ENCODE data around the gene CHIC2. TPM values are rescaled to one million over a fixed set of nuclear protein-coding genes. Genes with fewer than 3 reads are reported as not detected.
A peak's percentile ranks its signal among the peaks of the same experiment; 100 is the strongest.

Gene CHIC2
- total RNA-seq, 1 donor from 2014 or later: 12.8 TPM

DNA sequence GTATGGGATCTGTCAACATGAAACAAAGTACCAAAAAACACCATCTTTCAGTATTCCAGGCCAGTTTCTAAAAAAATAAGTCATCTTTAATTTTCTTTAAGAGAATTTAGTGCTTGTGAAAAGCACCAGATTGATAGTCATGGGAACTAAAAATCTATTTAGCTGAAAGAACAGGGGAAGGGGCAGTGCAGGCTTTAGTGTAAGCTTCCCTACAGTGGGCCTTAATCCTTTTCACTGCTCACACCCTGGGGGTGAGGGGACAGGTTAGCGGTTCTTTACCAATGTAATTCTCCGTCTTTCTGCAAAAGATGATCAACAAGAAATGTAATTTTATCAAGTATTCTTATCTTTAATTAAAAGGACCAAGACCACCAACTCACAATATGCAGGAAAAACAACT is 47.1 kb downstream of the CHIC2 start:
- peaks cover 1% of the 10 kb centered on the region for H3K36me3 Mint-ChIP-seq
- DNase-seq (ENCODE audit: low spot score): peak; percentile 62
- TF ChIP-seq EZH2phosphoT487 (IDR thresholded peaks at IDR 0.05): no peak
- no peak for TF ChIP-seq CTCF (IDR thresholded peaks at IDR 0.05)
- no peak for TF ChIP-seq EZH2 (IDR thresholded peaks at IDR 0.05)
- Histone ChIP-seq H2AFZ (replicated peaks) (no peak overlapping the region), H3K79me2 (ENCODE audit: low read depth) (peaks cover 9% of the 10 kb centered on the region), H3K36me3 (no peaks in the 10 kb centered on the region), H3K9ac (no peak overlapping the region), H3K27me3 (no peaks in the 10 kb centered on the region), H3K4me1 (peaks cover 38% of the 10 kb centered on the region), H3K4me3 (peak overlapping the region; percentile 31), H3F3A (ENCODE audit: low read depth) (peaks cover 23% of the 10 kb centered on the region), H3K4me2 (peak overlapping the region; percentile 78), H3K9me3 (ENCODE audit: low read depth) (no peaks in the 10 kb centered on the region), H3K27ac (peak overlapping the region; percentile 11), H4K20me1 (ENCODE audit: low read depth) (peaks cover 32% of the 10 kb centered on the region)
- peak overlapping the region; percentile 92 for H3K27ac Mint-ChIP-seq
- H3K27me3 Mint-ChIP-seq (ENCODE audit: insufficient read depth, low read depth): no peaks in the 10 kb centered on the region
- H3K9me3 Mint-ChIP-seq: no peaks in the 10 kb centered on the region
- peak overlapping the region; percentile 55 for H3K4me3 Mint-ChIP-seq
- H3K4me1 Mint-ChIP-seq: peaks cover 52% of the 10 kb centered on the region

- H3K27me3 ChIP-seq: no peaks in the 10 kb centered on the region
- Mint-ChIP-seq H3K27me3 (ENCODE audit: insufficient read depth, low read depth) (no peaks in the 10 kb centered on the region), H3K27ac (peak overlapping the region; percentile 28), H3K4me1 (peaks cover 54% of the 10 kb centered on the region), H3K9me3 (no peaks in the 10 kb centered on the region), H3K4me3 (peak overlapping the region; percentile 0), H3K36me3 (peaks cover 1% of the 10 kb centered on the region)
- peaks cover 32% of the 10 kb centered on the region for H4K20me1 ChIP-seq (ENCODE audit: low read depth)
- no peaks in the 10 kb centered on the region for H3K9me3 ChIP-seq (ENCODE audit: low read depth)
- peaks cover 38% of the 10 kb centered on the region for H3K4me1 ChIP-seq
- no peak for DNase-seq (ENCODE audit: low spot score)
- TF ChIP-seq EZH2phosphoT487 (IDR thresholded peaks at IDR 0.05) (no peak), CTCF (IDR thresholded peaks at IDR 0.05) (no peak), EZH2 (IDR thresholded peaks at IDR 0.05) (no peak)
- no peak overlapping the region for H3K9ac ChIP-seq
- H2AFZ ChIP-seq (replicated peaks): no peak overlapping the region
- peak overlapping the region; percentile 78 for H3K4me2 ChIP-seq
- no peaks in the 10 kb centered on the region for H3K36me3 ChIP-seq
- peaks cover 9% of the 10 kb centered on the region for H3K79me2 ChIP-seq (ENCODE audit: low read depth)
- no peak overlapping the region for H3K4me3 ChIP-seq
- H3K27ac ChIP-seq: no peak overlapping the region
- H3F3A ChIP-seq (ENCODE audit: low read depth): peaks cover 23% of the 10 kb centered on the region
Measured at GRCh38 chr4:54016504-54016903, 47.9 kb downstream of the CHIC2 start.

DNA sequence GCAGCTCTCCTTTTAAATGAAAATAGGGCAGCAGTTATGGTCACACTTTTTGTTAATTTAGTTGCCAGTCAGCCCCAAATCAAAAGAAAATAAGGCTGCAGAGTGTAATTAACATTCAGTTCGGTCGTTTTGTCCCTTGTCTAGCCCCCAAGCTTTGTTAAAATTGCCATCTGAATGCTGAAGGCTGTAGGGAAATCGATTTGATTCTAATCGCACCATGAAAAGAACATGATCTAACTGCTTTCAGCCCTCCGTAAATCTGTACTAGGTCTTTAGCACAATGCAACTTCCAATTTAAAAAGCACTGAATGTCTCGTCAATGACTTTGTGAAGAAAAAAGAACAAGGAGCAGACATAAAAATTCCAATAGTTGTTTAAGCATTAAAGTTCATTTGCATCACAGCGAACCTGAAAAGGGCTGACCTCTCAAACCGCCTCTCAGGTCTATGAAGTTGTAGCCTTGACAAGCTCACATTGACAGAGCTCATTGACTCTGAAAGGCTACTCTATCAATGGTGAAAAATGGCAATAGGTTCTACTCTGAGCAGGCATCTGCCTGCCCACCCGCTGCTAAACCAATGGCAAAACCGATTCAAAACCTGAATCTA is 48.9 kb downstream of the CHIC2 start:
- H3F3A ChIP-seq (ENCODE audit: low read depth): peaks cover 23% of the 10 kb centered on the region
- Mint-ChIP-seq H3K4me3 (peak overlapping the region; percentile 71), H3K9me3 (no peaks in the 10 kb centered on the region), H3K4me1 (peaks cover 59% of the 10 kb centered on the region), H3K27ac (peak overlapping the region; percentile 57), H3K36me3 (peaks cover 1% of the 10 kb centered on the region), H3K27me3 (ENCODE audit: insufficient read depth, low read depth) (no peaks in the 10 kb centered on the region)
- no peaks in the 10 kb centered on the region for H3K36me3 ChIP-seq
- H3K27me3 ChIP-seq: no peaks in the 10 kb centered on the region
- no peak for TF ChIP-seq CTCF (IDR thresholded peaks at IDR 0.05)
- no peak for TF ChIP-seq EZH2 (IDR thresholded peaks at IDR 0.05)
- TF ChIP-seq EZH2phosphoT487 (IDR thresholded peaks at IDR 0.05): no peak
- DNase-seq (ENCODE audit: low spot score): peak; percentile 36
- H3K4me1 ChIP-seq: peaks cover 38% of the 10 kb centered on the region
- H2AFZ ChIP-seq (replicated peaks): no peak overlapping the region
- no peak overlapping the region for H3K9ac ChIP-seq
- H3K4me2 ChIP-seq: peak overlapping the region; percentile 78
- H3K79me2 ChIP-seq (ENCODE audit: low read depth): peaks cover 9% of the 10 kb centered on the region
- H3K4me3 ChIP-seq: peak overlapping the region; percentile 28
- H4K20me1 ChIP-seq (ENCODE audit: low read depth): peaks cover 32% of the 10 kb centered on the region
- H3K27ac ChIP-seq: no peak overlapping the region
- H3K9me3 ChIP-seq (ENCODE audit: low read depth): no peaks in the 10 kb centered on the region
